Parathyroid adenoma (tissue), 2 donors: ENCODE data around the gene SLC7A6.

ENCODE experiments used
- H2AFZ ChIP-seq: fragments of 300-600 bp; sonication (generic); one replicate; pipeline ENCODE4 v1.7.0; 2017; ENCODE audit warnings: antibody characterized with exemption, mild to moderate bottlenecking
- H3K27ac ChIP-seq: fragments of 300-600 bp; sonication (generic); one replicate; pipeline ENCODE4 v1.7.0; 2017
- H3K27me3 ChIP-seq: fragments of 300-600 bp; sonication (generic); one replicate; pipeline ENCODE4 v1.7.0; 2017; ENCODE audit warnings: low read length; ENCODE audit not compliant: control insufficient read depth, insufficient read depth
- H3K36me3 ChIP-seq: fragments of 300-600 bp; sonication (generic); one replicate; pipeline ENCODE4 v1.7.0; 2017; ENCODE audit warnings: low read length; ENCODE audit not compliant: control insufficient read depth, insufficient read depth
- H3K4me1 ChIP-seq: fragments of 300-600 bp; sonication (generic); one replicate; pipeline ENCODE4 v1.7.0; 2017; ENCODE audit warnings: control low read depth
- H3K4me2 ChIP-seq: fragments of 300-600 bp; sonication (generic); one replicate; pipeline ENCODE4 v1.7.0; 2017; ENCODE audit warnings: low read length
- H3K4me3 ChIP-seq: fragments of 300-600 bp; sonication (generic); one replicate; pipeline ENCODE4 v1.7.0; 2017; ENCODE audit warnings: low read depth, low read length
- H3K79me2 ChIP-seq: fragments of 300-600 bp; sonication (generic); one replicate; pipeline ENCODE4 v1.7.0; 2017; ENCODE audit warnings: control low read depth
- H3K9ac ChIP-seq: fragments of 300-600 bp; sonication (generic); one replicate; pipeline ENCODE4 v1.7.0; 2017; ENCODE audit warnings: mild to moderate bottlenecking
- H3K9me3 ChIP-seq: fragments of 300-600 bp; sonication (generic); one replicate; pipeline ENCODE4 v1.7.0; 2017; ENCODE audit warnings: low read length; ENCODE audit not compliant: control insufficient read depth
- CTCF ChIP-seq: fragments of 300-600 bp; sonication (generic); IDR thresholded peaks from one replicate; pipeline ENCODE4 v1.7.0; 2017; ENCODE audit warnings: antibody characterized with exemption, mild to moderate bottlenecking
- donor health status: primary hyperparathyroidism.

SLC7A6 gene

GRCh38 chr16:68264128-68265077 lies at the start of gene SLC7A6:
Gene SLC7A6, plus strand, starts transcription at chr16:68264526. Its CDS starts 10,201 bp downstream, at chr16:68274727.
- peak within 1 kb of the TSS; percentile 66 for H3K27ac ChIP-seq
- peaks cover 3% of the 10 kb centered on the region for H3K79me2 ChIP-seq
- peak within 1 kb of the TSS; percentile 97 for H2AFZ ChIP-seq
- peak within 1 kb of the TSS; percentile 50 for H3K9ac ChIP-seq
- H3K4me2 ChIP-seq: peak within 1 kb of the TSS; percentile 64
- TF ChIP-seq CTCF: peak; percentile 72
- H3K27me3 ChIP-seq: no peaks in the 10 kb centered on the region
- H3K36me3 ChIP-seq: no peaks in the 10 kb centered on the region
- H3K9me3 ChIP-seq: no peaks in the 10 kb centered on the region
- H3K4me1 ChIP-seq: peaks cover 9% of the 10 kb centered on the region
- H3K4me3 ChIP-seq: peak within 1 kb of the TSS; percentile 58

- Histone ChIP-seq H3K79me2 (peaks cover 4% of the 10 kb centered on the region), H3K36me3 (no peaks in the 10 kb centered on the region), H3K9me3 (no peaks in the 10 kb centered on the region), H3K27me3 (no peaks in the 10 kb centered on the region), H3K4me3 (no peak overlapping the region), H2AFZ (no peak overlapping the region), H3K27ac (no peak overlapping the region), H3K9ac (no peak overlapping the region), H3K4me1 (peaks cover 18% of the 10 kb centered on the region), H3K4me2 (no peak overlapping the region)
- TF ChIP-seq CTCF: no peak
Measured at GRCh38 chr16:68214726-68215125, 49.6 kb upstream of the SLC7A6 start.

DNA sequence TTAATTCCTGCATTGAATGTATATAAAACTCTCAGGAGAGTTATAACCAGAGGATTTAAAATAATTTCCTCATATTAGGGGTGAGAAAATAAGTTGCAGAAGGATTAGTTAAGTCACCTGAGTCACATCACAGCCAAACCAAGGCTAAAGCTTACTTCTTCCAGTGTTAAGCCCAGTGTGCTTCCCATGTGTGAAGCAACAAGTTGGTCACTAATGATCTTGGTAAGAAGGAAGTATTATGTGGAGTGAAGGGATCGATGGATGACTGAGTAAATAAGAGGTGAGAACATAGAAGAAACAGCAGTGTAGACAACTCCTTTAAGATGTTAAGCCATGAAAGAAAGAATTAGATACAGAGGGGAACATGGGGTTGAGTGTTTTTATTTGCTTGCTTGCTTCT lies 49.0 kb upstream of the SLC7A6 start:
- no peak overlapping the region for H3K27ac ChIP-seq
- no peaks in the 10 kb centered on the region for H3K9me3 ChIP-seq
- H3K27me3 ChIP-seq: no peaks in the 10 kb centered on the region
- H3K4me3 ChIP-seq: no peak overlapping the region
- TF ChIP-seq CTCF: no peak
- H3K79me2 ChIP-seq: peaks cover 2% of the 10 kb centered on the region
- H3K36me3 ChIP-seq: no peaks in the 10 kb centered on the region
- peaks cover 18% of the 10 kb centered on the region for H3K4me1 ChIP-seq
- no peak overlapping the region for H3K9ac ChIP-seq
- H2AFZ ChIP-seq: no peak overlapping the region
- no peak overlapping the region for H3K4me2 ChIP-seq

GRCh38 chr16:68216240-68216639 lies 48.1 kb upstream of the SLC7A6 start:
- H3K9me3 ChIP-seq: no peaks in the 10 kb centered on the region
- no peaks in the 10 kb centered on the region for H3K36me3 ChIP-seq
- H3K27ac ChIP-seq: no peak overlapping the region
- peaks cover 18% of the 10 kb centered on the region for H3K4me1 ChIP-seq
- peaks cover 2% of the 10 kb centered on the region for H3K79me2 ChIP-seq
- no peak overlapping the region for H3K4me2 ChIP-seq
- no peak for TF ChIP-seq CTCF
- H2AFZ ChIP-seq: no peak overlapping the region
- H3K9ac ChIP-seq: no peak overlapping the region
- no peak overlapping the region for H3K4me3 ChIP-seq
- no peaks in the 10 kb centered on the region for H3K27me3 ChIP-seq
